Activated naive CD4-positive, alpha-beta T cell treated with anti-CD3 and anti-CD28 coated beads, Interleukin-2, amount 50 U/mL, for 72 hours (primary cell): ENCODE measurements around the gene FHL1. TPM values are rescaled to one million over a fixed set of nuclear protein-coding genes. Genes with fewer than 3 reads are reported as not detected.
"Not testable (repeated sequence)": the region's sequence is repeated elsewhere in the genome, so short reads cannot be mapped to it uniquely, and the experiment has no call there.

Experiments used
- ATAC-seq, 2 donors: fragments of 150-1000 bp; cut with Tn5 transposase; 2 replicates each; pipeline ENCODE4 v1.10.0; 2021; ENCODE audit warnings: mild to moderate bottlenecking in 2 of 2, moderate library complexity in 2 of 2
- DNase-seq, 2 donors: peaks; one replicate each; pipeline ENCODE4 v3.0.0; 2021 to 2022; ENCODE audit warnings: low spot score in 2 of 2
- H3K27ac Mint-ChIP-seq, 2 donors: one replicate each; pipeline ENCODE4 v1.8.0; 2022; ENCODE audit warnings: mild to moderate bottlenecking in 2 of 2, mixed read lengths in 2 of 2
- H3K36me3 Mint-ChIP-seq, 2 donors: one replicate each; pipeline ENCODE4 v1.8.0; 2022; ENCODE audit warnings: mixed read lengths in 2 of 2
- H3K9me3 Mint-ChIP-seq, 2 donors: one replicate each; pipeline ENCODE4 v1.8.0; 2022; ENCODE audit warnings: mixed read lengths in 2 of 2
- total RNA-seq, 2 donors: library from RNA; stranded (reverse); gene quantifications; one replicate each; pipeline ENCODE4 v1.2.3, GENCODE V29; 2022

The FHL1 gene
- total RNA-seq, 2 donors from 2014 or later, result 6.9 to 22.9 TPM

DNA sequence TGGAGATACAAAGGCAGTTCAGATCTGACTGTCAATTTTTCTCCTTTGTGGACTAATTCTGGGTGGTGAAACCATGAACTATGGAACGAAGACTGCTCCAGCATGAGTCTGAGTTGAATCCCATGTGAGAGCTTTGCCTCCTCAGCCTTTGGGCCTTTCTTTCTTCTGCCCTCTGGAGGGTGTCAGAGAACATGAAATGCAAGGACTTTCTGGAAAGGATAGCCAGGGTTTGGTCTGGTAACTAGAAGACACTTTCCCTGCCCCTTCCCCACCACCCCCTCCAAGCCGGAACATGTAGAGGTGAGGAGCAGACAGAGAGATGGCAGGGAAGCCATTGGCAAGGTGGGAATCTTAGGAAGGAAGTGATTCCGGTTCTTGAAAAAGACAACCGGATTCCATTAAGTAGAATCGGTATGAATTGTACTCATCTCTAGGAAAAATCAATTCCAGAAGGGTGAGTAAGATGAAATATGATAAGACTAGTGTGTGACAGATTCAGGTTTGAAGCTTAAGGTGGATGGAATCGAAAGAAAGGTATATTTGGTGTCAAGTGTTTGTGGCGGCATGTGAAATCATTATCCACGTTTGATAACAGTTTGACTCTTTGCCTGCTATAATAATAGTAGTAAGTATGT lies 19.0 kb downstream of the FHL1 start:
- Mint-ChIP-seq H3K36me3 (no peaks in the 10 kb centered on the region), H3K9me3 (no peaks in the 10 kb centered on the region), H3K27ac (no peak overlapping the region)
- no peak for ATAC-seq
- DNase-seq, result no peak

DNA sequence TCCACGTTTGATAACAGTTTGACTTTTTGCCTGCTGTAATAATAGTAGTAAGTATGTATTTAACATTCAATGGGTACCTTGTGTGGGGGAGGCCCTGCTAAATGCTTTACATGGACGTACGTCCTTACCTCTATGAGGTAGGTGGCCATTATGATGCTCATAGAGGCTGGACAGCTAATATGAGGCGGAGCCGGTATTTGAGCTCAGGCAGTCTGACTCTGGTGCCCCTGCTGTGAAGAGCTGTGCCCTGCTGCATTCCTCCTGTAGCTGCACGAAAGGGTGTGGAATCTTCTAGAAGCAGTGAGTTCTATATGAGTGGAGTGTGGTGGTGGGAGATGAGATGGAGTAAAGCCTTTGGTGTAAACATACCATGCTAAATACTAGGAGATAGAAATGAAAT lies 20.7 kb downstream of the FHL1 start:
- H3K27ac Mint-ChIP-seq, H3K36me3 Mint-ChIP-seq, ATAC-seq, DNase-seq, H3K9me3 Mint-ChIP-seq: not testable (repeated sequence)

DNA sequence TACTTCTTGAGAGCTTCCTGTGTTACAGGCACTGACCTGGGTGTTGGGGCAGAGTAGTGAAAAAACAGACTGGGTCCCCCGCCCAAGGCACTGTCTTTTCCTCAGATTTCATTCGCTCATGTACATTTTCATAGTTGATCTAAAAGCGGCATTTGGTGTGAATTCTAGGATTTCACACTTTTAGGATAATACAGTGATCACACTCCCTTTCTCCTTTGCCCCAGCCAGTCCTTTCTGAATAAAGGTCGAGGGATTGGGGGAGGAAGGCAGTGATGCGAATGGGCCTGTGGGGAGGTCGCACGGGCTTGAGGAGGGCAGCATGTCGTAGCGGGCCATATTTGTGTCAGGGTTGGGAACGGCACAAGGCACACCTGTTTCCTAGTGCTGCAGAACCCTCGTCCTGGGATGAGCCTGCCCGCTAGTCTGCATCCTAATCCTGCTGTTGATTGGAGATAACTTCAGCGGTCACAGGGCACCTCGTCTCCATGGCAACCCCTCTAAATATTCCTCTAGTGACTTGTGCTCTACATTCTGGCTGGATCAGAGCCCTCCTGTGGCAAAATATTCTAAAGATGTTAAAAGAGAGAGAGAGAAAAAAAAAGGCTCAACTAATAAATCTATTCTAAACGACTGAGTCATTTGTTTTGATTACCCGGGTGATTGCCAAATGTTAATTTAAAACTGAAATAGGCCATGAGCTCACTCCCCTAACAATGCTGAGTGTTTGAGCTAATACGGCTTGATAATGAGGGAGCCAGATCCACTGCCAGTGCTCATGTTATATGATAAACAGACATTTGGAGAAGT lies 21.8 kb downstream of the FHL1 start:
- Mint-ChIP-seq H3K9me3 (no peaks in the 10 kb centered on the region), H3K36me3 (no peaks in the 10 kb centered on the region), H3K27ac (no peak overlapping the region)
- DNase-seq (no peak), ATAC-seq (no peak)

DNA sequence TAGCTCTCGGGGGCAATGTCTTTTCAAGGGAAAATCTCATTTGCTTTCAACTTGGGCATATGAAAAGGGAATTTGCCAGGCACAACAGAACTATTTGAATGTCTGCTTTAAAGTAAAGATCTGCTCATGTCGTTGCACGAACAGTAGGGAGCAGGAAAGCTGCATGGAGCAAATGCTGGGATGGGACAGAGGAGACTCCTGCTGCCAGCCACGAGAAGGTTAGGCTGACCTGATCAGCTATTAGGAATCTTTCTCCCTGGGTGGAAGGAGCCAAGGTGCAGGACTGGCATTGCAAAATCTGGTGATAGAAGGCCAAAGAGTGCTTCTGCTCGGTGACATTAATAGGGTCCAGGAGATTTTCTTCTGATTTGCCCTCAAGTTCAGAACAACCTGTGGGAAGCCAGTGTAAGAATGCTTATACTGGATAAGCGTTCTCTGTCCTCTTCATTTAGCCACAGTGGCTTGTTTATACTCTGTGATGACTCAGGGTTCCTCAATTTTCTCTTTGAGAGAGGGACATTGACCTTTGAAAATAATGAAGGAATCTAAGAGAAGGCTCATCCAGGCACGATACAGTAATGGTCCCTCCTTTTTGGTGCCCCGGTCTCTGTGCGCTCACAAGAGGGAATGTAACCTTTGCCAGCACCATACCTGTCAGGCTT lies 22.9 kb downstream of the FHL1 start:
- ATAC-seq (no peak), DNase-seq (no peak)
- Mint-ChIP-seq H3K27ac (no peak overlapping the region), H3K36me3 (no peaks in the 10 kb centered on the region), H3K9me3 (no peaks in the 10 kb centered on the region)

DNA sequence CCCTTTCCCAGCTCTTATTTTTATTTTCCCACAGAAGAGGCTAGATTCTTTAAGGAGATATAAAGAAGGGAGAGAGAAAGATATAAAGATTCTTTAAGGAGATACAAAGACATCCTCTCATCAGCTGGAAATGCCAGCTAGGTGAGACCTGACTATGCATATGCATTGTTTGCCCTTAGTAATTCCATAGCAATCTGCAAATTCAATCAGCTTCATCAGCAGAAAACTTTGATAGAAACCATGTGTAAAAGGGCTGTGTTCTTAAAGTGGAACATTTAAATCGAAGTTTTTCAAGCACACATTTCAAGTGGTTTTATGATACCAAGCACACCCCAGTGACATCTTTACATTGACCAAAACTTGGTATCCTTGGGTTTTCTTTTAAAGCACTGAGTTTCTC lies 24.1 kb downstream of the FHL1 start:
- no peak overlapping the region for H3K27ac Mint-ChIP-seq
- no peak for DNase-seq
- H3K36me3 Mint-ChIP-seq, result no peaks in the 10 kb centered on the region
- ATAC-seq, result no peak
- H3K9me3 Mint-ChIP-seq, result no peaks in the 10 kb centered on the region

DNA sequence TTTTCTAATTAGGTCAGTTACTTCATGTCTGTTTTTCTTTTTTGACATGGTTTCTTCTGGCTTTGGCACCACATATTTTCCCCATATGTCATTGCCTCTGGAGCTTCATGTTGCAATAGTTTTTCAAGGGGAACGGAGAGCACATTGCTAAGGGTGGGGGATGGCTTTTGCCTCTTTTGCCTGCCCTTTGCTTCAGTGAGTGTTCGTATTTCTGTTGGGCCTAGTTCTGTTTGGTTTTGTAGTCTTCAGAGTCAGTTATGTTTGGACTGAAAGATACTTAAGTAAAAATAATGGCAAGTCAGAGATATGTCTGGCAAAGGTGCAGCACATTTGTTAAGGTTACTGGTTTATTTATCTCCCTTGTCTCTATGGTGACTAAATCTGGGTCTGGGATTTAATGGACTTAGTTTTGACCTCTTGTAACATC lies 29.1 kb downstream of the FHL1 start:
- no peak for ATAC-seq
- no peaks in the 10 kb centered on the region for H3K9me3 Mint-ChIP-seq

DNA sequence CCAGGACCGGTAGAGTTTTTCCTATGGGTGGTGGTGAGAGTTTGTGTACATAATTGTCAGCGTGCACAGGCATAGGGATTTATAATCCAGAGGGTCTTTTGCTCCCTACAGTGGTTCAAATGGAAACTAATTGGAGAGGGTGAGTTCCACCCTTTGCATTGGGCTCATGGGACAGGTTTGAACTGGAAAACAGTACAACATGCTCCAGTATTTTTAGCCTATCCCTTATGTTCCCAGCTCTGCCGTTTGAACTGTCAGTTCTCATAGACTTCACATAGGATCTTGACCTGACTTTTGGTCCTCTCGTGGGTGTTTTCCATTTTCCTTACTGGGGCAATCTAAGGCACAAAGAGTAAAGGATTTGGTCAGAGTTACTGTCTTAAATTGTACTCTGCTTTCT lies 31.8 kb downstream of the FHL1 start:
- no peak for ATAC-seq
- Mint-ChIP-seq H3K27ac (no peak overlapping the region), H3K9me3 (no peaks in the 10 kb centered on the region), H3K36me3 (no peaks in the 10 kb centered on the region)
- no peak for DNase-seq

More for the DNA sequence above, 29.1 kb downstream of the FHL1 start:
- no peak for DNase-seq
- no peaks in the 10 kb centered on the region for H3K36me3 Mint-ChIP-seq
- no peak overlapping the region for H3K27ac Mint-ChIP-seq

DNA sequence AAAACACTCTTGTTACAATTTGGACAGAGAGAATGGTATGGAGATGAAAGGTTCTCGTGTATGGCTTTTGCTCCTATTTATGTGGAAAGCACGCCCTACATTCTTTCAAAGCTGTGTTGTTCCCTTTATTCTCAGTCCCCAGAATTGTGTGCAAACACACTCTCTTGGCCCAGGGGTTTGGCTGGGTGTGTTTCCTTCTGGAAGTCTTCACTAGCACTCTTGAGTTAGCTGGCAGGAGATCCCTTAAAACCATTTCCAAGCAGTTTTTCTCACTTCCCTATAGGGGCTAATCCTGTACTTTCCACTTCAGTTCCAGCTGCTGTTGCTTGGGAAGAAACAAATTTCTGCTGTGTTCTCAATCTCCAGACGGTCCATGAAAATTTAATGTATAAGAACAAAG lies 35.1 kb downstream of the FHL1 start:
- no peak for ATAC-seq
- Mint-ChIP-seq H3K27ac (no peak overlapping the region), H3K36me3 (no peaks in the 10 kb centered on the region), H3K9me3 (no peaks in the 10 kb centered on the region)
- DNase-seq, result no peak

DNA sequence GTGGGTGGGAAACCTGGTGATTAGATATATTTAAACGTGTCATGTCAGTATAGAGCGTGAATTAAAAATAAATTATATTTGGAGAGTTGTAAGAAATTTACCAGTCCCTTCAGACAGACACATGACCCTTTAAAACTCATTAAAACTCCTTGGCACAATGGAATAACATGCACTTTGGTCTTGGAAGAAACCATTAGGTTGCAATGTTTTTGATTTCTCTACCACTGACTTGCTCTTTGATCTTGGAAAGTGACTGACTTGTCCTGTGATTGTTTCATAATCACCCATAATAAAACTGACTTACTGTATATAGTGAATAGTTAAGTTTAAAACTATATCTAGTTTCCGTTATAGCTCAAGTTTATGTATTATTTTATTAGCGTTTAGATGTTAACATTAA lies 35.8 kb downstream of the FHL1 start:
- DNase-seq, result no peak

DNA sequence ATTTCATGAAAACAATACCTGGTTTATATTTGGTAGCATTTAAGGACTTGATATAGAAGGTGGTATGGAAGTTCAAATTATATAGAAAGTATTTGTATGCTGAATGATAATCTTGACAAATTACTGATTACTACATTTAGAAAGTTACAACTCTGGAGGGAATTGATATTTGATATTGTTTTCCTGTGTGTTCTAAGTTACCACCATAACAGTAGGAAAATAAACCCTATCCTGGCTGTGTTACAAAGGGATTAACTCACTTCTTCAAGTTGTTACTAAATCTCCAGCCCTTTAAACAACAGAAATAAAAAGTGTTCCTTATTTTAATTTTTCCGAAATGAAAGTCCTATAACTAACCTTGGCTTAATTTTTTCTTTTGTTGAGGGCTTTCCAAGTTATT lies 36.6 kb downstream of the FHL1 start:
- Mint-ChIP-seq H3K27ac (no peak overlapping the region), H3K36me3 (no peaks in the 10 kb centered on the region), H3K9me3 (no peaks in the 10 kb centered on the region)
- DNase-seq, result no peak
- ATAC-seq, result no peak

More for the DNA sequence above, 35.8 kb downstream of the FHL1 start:
- H3K9me3 Mint-ChIP-seq, result no peaks in the 10 kb centered on the region
- H3K27ac Mint-ChIP-seq, result no peak overlapping the region
- no peaks in the 10 kb centered on the region for H3K36me3 Mint-ChIP-seq
- no peak for ATAC-seq

DNA sequence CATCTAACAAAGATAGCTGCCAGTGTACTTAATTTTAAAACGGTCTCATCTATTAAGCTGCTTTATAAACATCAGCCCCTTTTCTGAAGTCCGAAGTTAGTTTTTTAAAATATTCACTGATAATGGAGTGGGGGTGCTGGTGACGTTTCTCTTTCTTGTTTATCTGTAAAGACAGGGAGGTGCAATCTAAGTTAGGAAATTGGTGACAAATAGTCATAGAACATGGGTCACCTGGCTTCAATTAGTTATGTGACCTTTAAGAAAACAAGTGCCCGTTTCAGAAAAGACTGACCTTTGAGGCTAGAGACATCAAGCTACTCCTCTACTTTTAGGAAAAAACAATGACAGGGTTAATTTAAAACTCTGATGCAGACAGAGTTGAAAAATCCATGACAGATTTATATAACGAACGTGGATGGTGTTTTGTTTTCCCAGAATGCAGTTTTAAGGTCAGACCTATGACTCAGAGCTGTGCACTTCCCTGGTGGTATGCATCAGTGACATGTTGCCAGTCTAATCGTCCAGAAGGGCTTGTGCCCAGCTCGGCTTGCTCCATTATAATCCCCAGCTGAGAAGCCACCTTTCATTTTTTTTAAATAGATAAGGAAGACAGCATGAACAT lies 38.2 kb downstream of the FHL1 start:
- H3K36me3 Mint-ChIP-seq, result no peaks in the 10 kb centered on the region
- ATAC-seq, result no peak
- no peak overlapping the region for H3K27ac Mint-ChIP-seq
- DNase-seq, result no peak
- no peaks in the 10 kb centered on the region for H3K9me3 Mint-ChIP-seq

DNA sequence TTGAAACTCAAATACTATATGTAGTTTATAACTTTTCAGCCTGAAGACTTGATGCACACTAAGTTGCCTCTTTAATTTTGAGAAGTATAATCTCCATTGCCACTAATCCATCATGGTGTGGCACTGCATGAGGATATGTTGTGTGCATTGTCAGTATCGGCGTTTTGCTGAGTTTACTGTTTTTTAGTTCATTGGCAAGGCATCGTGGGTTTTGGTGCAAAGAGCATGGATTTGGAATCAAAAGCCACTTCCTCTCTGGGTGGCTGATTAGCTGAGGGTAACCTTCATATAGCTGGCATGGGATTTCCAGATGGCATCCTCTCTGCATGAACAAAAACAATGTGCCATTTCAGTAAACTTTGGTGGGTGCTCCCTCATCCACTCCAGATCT lies 38.7 kb downstream of the FHL1 start:
- H3K9me3 Mint-ChIP-seq, result no peaks in the 10 kb centered on the region
- DNase-seq (no peak), ATAC-seq (no peak)
- no peak overlapping the region for H3K27ac Mint-ChIP-seq
- no peaks in the 10 kb centered on the region for H3K36me3 Mint-ChIP-seq

DNA sequence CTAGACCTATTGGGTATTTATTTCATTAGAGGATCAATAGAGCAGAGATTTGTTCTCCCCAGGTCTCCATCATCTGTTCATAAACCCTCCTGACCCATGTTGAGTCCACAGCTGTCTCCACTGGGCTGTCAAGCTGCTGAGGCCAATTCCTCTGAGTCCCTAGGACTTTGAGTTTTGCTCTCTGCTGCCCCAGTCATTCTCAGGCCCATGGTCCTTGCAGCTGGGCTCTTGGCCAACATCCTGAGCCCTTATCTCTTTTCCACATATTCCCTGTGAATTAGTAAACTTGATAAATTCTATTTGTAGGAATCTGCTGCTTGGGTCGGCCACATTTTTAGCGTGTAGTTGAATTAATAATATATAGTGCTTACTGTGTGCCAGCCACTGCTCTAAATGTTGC lies 41.9 kb downstream of the FHL1 start:
- Mint-ChIP-seq H3K9me3 (no peaks in the 10 kb centered on the region), H3K27ac (no peak overlapping the region), H3K36me3 (no peaks in the 10 kb centered on the region)
- no peak for ATAC-seq
- DNase-seq, result no peak

DNA sequence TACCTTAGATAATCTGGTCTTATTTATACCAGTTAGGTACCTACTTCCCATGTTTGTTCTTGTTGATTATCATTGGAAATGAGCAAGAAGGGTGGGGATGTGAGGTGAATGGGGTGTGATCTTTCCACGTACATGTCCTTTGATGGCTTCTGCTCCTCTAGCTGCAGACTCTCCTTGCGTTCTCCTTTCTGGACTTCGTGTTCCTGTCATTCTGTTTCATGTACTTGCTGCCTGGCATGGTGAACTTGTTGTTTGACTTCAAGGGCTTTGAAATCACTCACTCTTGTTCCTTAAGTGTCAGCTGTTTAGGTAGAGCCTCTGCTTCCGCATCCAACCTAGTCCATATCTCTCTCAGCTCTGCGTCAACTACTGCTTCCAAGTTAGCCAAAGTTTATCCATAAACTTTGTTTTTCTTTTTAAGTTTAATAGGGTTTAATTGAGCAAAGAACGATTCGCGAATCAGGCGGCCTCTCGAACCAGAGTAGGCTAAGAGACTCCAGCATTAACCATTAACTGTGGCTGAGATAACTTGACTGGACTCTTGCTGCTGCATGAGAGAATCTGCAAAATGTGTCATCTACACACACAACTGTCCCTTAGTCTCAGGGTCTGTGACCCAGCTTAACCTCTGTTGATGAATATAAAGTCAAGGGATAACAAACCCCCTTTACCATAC lies 42.8 kb downstream of the FHL1 start:
- Mint-ChIP-seq H3K27ac (no peak overlapping the region), H3K36me3 (no peaks in the 10 kb centered on the region), H3K9me3 (no peaks in the 10 kb centered on the region)
- no peak for DNase-seq
- ATAC-seq, result no peak

DNA sequence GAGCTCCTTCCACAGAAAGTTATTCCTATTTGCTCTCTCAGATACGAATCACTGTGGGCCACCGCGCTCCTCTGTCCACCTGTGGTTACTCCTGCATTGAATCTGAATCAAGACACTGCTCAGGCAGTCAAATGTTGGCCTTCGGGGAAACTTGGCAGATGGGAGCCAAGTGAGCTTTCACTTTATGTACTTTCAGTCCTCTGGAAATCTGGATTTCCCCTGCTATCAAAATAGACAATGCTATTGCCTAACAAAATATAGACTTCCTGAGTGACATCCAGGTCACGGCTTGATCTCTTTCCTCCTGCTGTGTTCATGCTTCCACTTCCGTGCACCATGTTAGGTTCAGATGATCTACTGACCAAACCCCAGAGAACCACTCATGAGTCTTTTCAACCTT lies 43.8 kb downstream of the FHL1 start:
- no peak for ATAC-seq
- H3K9me3 Mint-ChIP-seq, result no peaks in the 10 kb centered on the region
- no peak for DNase-seq
- no peaks in the 10 kb centered on the region for H3K36me3 Mint-ChIP-seq
- no peak overlapping the region for H3K27ac Mint-ChIP-seq

DNA sequence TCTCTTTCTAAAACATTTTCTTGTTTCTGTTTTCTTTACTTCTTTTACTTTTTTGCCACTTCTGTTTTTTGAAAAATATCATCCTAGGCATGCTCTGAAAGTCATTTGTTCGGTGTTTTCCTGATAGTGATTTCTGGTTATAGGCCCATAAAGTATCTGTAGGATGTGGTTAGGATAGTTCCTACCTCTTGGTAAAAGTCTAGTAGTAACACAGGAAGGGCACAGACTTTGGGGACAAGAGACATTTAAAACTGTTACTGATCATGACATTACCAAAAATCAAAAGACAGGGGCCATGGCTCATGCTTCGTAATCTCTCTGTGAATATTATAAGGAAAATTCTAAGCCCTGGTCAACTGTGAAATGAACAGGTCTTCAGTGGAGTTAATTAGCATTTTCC lies 44.8 kb downstream of the FHL1 start:
- DNase-seq, result no peak
- Mint-ChIP-seq H3K9me3 (no peaks in the 10 kb centered on the region), H3K27ac (no peak overlapping the region), H3K36me3 (no peaks in the 10 kb centered on the region)
- ATAC-seq, result no peak
